GM18526 (cell line): ENCODE results near the gene AGER.

Experiments
- POLR2A ChIP-seq: IDR thresholded peaks from 3 replicates; pipeline ENCODE4 v1.6.1; 2011; ENCODE audit not compliant: insufficient read length; ENCODE audit errors: extremely low read depth

Gene AGER

DNA sequence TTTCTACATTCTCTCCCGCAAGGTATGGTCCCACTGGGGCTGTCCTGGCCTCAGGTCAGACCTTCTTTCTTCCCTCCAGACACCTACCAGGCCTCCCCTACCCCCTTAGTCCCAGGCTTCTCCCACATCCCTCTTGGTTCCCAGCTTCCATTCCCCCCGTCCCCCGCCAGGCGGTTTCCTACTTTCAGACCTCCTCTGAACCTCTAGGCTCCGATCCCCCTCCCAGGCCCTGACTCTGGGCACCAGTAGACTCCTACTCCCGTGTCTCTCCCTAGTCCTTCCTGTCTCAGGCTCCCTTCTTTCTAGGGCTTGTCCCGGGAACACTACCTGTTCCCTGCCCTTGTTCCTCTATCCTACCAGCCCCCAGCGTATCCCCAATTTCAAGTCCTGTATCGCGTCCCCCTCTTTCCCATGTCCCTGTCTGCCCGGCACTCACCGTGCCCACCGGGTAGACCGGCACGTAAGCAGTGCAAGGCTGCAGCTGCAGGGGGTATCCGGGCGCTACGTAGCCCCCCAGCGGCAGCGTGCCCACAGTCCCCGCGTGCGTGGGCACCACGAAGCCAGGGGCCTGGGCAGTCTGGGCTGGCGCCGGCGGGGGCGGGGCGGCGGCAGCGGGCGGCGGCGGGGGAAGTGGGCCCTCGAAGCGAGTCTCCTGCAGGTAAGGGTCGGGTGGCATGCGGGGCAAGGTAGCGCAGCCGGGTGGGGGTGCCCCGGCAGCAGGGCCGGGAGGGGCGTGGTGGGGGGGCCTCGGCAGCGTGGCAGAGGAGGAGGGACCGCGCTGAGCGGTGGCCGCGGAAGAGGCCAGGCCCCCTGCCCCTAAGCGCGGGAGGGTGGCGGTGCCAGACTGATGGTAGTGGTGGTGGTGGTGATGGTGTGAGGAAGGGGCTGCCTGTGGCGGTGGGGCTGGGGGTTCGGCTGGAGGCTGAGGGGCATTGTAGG, 33.9 kb downstream of the AGER start:
- TF ChIP-seq POLR2A = no peak

DNA sequence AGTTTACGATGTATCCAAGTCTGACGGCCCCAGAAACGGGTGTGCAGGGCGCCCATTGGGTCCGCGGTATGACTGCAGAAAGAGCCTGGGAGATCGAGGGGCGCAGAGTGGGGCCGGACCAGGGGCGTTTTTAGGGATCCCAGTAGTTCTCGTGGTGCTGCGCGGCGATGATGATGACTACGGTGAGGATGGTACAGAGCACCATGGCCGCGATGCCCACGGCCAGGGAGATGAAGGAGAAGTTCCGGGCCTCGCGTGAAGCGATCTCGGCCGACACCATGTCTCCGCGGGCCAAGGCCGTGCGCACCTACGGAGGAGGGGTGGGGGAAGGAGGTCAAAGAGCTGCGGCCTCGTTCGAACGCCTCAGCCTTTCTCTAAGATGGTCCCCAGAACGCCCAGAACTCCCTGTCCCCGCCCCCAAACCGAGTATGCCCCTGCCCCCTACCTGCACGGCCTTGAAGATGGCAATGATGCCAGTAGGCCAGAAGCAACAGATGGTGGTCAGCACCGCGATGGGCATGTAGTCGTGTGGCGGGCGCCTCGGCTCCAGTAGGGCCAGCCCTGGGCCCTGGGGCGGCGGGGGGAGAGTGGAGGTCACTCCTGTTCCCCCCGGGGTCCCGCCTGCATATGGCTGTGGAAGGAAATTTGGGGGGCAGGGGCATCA, 34.8 kb downstream of the AGER start:
- no peak for TF ChIP-seq POLR2A

DNA sequence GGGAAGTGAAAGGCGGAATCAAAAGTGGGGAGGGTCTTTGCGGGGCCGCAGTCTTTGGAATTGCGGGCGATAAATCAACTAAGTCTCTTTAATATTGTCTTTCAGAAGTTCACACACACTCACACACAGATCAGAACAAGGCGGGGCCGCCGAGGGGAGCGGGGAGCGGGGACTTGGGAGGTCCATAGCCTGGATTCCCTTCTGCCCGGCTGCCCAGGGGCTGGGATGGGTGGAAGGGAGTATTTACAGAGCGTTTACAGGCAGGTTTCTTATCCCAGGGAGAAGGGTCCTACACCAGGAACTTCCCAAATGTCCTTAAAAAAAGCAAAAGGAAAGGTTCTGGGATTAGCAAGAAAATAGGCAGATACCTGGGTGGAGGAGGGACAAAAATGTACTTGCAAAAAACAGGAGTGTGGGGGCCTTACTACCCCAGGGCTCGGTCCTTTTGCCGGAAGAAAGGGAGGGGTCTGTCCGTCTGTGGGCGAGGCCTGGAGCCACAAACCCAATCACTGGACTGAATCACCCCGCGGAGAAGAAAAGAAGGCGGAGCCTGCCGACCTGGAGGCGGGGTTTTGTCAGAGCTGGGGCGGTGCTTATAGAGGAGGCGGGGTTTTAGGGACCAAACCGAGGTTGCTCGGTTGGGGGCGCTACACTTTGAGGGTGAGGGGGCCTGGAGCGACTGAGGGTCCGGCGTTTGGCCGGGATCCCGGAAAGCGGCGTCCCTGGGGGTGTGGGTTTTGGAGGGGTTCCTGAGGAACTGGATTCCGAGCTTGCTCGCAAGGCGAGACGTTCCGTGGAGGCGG, 35.6 kb downstream of the AGER start:
- no peak for TF ChIP-seq POLR2A

DNA sequence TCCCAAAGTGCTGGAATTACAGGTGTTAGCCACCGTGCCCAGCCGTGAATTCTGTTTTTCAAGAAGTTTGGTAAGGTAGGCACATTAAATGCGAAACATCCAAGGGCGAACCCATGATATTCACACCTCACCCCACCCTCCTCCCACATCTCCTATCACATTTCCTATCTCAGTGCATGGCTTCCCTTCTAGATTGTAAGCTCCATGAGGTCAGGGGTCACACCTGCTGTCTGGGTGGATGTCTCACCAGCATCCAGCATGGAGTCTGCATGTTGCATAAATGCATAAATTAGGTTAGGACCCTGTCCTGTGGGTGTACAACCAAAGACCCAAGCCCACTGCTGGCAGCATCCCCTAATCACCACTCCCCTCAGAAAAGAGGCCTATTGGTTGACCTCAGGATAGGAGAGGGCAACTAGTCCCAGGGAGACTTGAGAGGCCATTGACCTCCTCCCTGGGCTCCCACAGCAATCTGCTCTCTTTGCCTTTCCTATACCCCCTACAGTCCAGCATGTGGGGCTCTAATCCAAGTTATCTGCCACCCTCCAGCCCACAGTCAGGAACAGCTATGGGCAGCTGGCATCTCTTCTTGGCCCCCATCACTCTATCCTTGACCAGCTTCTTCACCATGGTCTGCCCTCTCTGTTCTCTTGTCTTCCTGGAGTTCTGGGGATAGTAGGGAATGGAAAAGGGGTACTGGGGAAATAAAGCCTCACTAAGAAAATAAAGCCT, 36.5 kb downstream of the AGER start:
- TF ChIP-seq POLR2A = no peak

DNA sequence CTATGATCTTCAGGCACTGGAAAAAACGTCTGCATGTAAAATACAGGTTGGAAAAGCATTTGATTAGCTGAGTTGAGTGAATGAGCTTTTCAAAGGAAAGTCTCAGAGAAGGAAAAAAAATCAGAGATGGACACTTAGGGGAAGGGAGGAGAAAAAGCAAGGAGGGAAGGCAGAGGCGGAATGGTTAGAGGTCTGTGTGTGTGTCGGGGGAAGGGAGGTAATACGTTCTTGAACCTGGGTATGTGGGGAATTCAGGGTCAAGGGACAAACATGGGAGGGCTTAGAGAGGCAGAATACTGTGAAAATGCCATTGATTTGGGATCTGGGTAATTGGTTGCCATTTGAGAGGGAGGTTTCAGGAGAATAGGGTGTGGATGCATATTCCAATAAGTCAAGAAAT, 37.4 kb downstream of the AGER start:
- no peak for TF ChIP-seq POLR2A

DNA sequence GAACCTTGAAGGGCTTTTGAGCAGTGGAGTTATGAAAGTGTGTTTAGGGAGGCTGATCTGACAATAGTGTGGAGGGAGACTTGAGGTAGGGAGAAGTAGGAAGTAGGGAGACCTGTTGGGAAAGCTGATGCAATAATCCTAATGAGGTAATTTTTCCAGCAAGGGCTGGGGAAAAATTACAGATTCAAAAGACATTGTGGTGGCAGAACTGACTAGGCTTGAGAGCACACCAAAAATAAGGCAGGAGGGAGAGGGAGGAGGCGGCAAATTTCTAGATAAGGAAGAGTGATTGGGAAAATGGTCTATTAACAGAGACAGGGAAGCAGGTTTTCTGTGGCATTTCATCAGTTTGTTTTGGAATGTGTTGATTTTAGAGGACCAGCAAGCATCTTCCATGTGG, 37.8 kb downstream of the AGER start:
- TF ChIP-seq POLR2A = no peak

DNA sequence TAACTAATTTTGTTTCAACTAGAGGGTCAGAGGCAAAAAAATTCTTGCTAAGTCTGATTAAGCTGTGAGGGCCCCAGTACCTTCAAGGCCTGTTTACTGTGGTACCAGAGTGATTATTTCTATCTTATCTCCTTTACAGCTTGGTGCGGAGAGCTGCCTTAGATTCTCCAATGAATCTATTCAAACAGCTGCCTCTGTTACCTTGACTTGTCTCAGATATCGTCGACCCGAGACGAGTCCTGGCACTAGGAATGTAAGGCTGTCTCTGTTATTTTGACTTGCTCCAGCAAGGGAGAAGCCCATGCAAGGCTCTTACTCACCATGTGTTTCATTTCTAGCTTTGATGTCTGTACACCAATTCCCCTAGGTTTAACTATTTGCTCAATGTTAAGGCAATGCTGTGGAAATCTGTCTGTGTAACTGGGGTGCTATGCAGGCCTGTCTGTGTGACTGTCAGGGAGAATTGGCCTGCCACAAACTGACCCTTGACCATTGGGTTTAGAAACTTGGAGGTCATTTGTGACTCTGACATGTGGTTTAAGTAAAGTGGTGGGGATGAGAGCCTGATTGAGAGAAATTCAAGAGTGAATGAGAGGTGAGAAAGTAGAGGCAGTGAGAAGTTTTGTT, 43.5 kb downstream of the AGER start:
- no peak for TF ChIP-seq POLR2A

DNA sequence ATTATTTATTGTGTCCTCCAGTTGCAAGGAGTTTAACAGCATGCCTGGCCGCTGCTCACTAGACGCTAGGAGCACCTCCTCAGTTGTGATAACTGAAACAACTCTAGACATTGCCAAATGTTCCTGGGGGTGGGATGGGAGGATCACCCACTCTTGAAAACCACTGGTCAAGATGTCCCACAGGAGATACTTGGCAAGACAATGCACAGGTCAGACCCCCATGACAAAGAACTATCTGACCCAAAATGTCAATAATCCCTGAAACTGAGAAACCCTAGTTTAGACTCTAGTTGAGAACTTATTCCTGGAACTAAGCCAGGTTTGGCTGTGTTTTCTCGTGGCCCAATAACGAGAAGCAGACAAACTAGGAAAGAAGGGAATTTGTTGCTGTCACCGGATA, 44.5 kb downstream of the AGER start:
- TF ChIP-seq POLR2A = no peak

DNA sequence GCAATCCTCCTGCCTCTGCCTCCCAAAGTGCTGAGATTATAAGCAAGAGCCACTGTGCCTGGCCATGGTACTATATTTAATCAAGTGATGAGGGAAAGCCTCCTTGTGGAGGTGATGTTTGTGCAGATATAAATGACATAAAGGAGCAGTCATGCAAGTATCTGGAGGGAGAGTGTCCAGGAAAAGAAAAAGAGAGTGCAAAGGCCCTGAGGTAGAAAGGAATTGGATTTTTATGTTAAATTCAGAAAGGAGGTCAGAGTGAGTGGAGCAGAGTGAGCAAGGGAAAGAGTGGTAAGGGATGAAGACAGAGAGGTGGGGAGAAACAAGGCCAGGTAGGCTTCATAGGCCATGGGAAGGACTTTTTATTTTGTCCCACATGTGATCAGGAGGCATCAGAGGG, 46.6 kb downstream of the AGER start:
- TF ChIP-seq POLR2A = no peak

DNA sequence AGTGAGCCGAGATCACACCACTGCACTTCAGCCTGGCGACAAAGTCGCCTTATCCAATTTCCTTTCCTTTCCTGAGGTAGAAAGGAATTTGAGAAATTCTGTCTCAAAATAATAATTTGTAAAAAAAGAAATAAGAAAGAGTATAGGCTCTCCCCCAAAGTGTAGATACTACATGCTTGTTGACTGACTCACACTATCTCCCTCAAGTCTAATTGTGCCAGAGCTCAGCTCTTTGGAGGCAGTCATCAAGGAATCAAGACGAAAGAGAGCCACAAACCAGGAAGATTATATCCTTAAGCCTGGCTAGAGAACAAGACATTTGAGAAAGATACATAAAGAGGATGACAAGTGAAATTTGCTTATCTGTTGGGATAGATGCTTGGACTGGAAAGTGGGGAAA, 50.3 kb downstream of the AGER start:
- no peak for TF ChIP-seq POLR2A

DNA sequence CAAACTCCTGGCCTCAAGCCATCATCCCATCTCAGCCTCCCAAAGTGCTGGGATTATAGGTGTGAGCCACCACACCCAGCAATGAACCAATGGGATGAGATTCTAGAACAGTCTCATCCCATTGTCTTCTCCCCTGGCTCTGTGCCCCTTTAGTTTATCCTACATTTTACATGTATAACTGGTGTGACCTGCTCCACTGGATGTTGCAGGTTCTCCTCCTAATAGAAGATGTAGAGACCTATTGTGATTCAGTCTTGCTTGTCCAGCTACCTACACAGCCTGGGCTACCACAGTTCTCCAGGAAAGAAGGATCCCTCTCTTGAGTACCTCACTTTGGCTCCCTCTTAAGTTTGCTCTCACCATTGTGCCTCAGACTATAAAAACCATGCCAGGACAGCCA, 51.9 kb downstream of the AGER start:
- TF ChIP-seq POLR2A = no peak

DNA sequence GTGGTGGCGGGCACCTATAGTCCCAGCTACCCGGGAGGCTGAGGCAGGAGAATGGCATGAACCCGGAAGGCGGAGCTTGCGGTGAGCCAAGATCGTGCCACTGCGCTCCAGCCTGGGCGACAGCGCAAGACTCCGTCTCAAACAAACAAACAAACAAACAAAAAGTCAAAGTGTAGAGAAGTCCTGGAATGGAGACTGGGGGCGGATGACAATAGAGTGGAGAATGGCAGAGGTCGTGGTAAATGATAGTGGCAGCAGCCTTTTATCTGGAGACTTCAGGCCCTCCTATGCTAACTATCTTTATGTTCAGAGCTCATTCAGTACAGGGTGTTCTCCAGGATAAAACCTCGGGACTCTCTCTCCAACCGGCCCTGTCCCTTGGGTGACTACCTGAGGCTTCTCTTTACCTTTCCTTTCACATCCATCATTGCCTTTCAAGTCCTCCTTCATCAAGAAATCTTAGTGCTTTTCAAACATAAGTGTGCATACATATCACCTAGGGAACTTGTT, 52.6 kb downstream of the AGER start:
- no peak for TF ChIP-seq POLR2A
